SK-N-SH (cell line): Measurements from ENCODE around the gene USP17L15. TPM values are rescaled to one million over a fixed set of nuclear protein-coding genes. Genes with fewer than 3 reads are reported as not detected.
"Not testable (repeated sequence)": the region's sequence is repeated elsewhere in the genome, so short reads cannot be mapped to it uniquely, and the experiment has no call there.

Experiments
- CTCF ChIA-PET: fragments of 300-600, 350-600 bp; formaldehyde crosslinking; extraction: SDS; loops from one replicate; lab custom pipeline; 2021; lab: Yijun Ruan, JAX
- POLR2A ChIA-PET: fragments of 350-600 bp; sonication (Branson Sonifier 250); formaldehyde crosslinking; extraction: SDS; loops from one replicate; lab custom pipeline; 2020; ENCODE audit warnings: antibody characterized with exemption, inconsistent platforms; lab: Yijun Ruan, JAX
- DNase-seq: peaks from one replicate; pipeline ENCODE4 v3.0.0; 2012
- H2AFZ ChIP-seq: fragments of 200-600 bp; sonication (generic); 2 replicates; pipeline ENCODE4 v1.8.1; 2016; ENCODE audit warnings: antibody characterized with exemption, mild to moderate bottlenecking, low read depth
- H3F3A ChIP-seq: fragments of 200-600 bp; sonication (generic); replicated peaks from 2 replicates; pipeline ENCODE3; 2016; ENCODE audit warnings: antibody characterized with exemption, mild to moderate bottlenecking; ENCODE audit not compliant: insufficient read depth
- H3K27ac ChIP-seq, 2 experiments: fragments of 200-500 bp in 1 of 2; fragments of 200-600 bp in 1 of 2; sonication (Bioruptor generic) in 1 of 2; sonication (generic), shearing (Covaris generic) in 1 of 2; 2 replicates each; pipeline versions ENCODE4 v1.5.1 to v1.6.1; 2014 to 2016; ENCODE audit warnings: low read depth in 2 of 2, inconsistent platforms in 1 of 2, low read length in 1 of 2, mild to moderate bottlenecking in 1 of 2, mixed read lengths in 1 of 2
- H3K27me3 ChIP-seq: fragments of 200-600 bp; sonication (generic), shearing (Covaris generic); 2 replicates; pipeline ENCODE4 v1.6.1; 2016; ENCODE audit warnings: mixed run types; ENCODE audit not compliant: insufficient read depth
- H3K36me3 ChIP-seq, 2 experiments: fragments of 200-500 bp in 1 of 2; fragments of 200-600 bp in 1 of 2; sonication (Bioruptor generic) in 1 of 2; sonication (generic) in 1 of 2; replicated peaks in 1 of 2; 2 replicates each; pipeline versions ENCODE3 to v1.5.1; 2014 to 2016; ENCODE audit warnings: low read length in 1 of 2, mild to moderate bottlenecking in 1 of 2; ENCODE audit not compliant: insufficient read depth in 2 of 2, control insufficient read depth in 1 of 2
- H3K4me1 ChIP-seq, 2 experiments: fragments of 200-500 bp in 1 of 2; fragments of 200-600 bp in 1 of 2; sonication (Bioruptor generic) in 1 of 2; sonication (generic), shearing (Covaris generic) in 1 of 2; 2 replicates each; pipeline versions ENCODE4 v1.5.1 to v1.6.1; 2014 to 2016; ENCODE audit warnings: low read depth in 1 of 2, low read length in 1 of 2, mixed run types in 1 of 2; ENCODE audit not compliant: insufficient read depth in 2 of 2, control insufficient read depth in 1 of 2
- H3K4me2 ChIP-seq: fragments of 200-600 bp; sonication (generic), shearing (Covaris generic); 2 replicates; pipeline ENCODE4 v1.6.1; 2017; ENCODE audit warnings: mixed run types
- H3K4me3 ChIP-seq, 2 experiments: fragments of 200-500 bp in 1 of 2; fragments of 200-600 bp in 1 of 2; sonication (Bioruptor generic) in 1 of 2; sonication (generic), shearing (Covaris generic) in 1 of 2; 2 replicates each; pipeline versions ENCODE4 v1.5.1 to v1.8.1; 2014 to 2016; ENCODE audit warnings: low read depth in 2 of 2, inconsistent platforms in 1 of 2, low read length in 1 of 2, mild to moderate bottlenecking in 1 of 2, mixed read lengths in 1 of 2, moderate library complexity in 1 of 2
- H3K79me2 ChIP-seq: fragments of 200-600 bp; sonication (generic); 2 replicates; pipeline ENCODE4 v1.8.1; 2017; ENCODE audit warnings: mild to moderate bottlenecking; ENCODE audit not compliant: insufficient read depth
- H3K9ac ChIP-seq: fragments of 200-600 bp; sonication (generic); 2 replicates; pipeline ENCODE4 v1.6.1; 2017; ENCODE audit warnings: mixed run types
- H3K9me2 ChIP-seq: fragments of 200-600 bp; sonication (generic); 2 replicates; pipeline ENCODE4 v1.6.1; 2017; ENCODE audit warnings: mixed run types
- H3K9me3 ChIP-seq: fragments of 200-600 bp; sonication (generic); 2 replicates; pipeline ENCODE4 v1.6.1; 2017; ENCODE audit warnings: mixed run types, mild to moderate bottlenecking, moderate library complexity
- H4K20me1 ChIP-seq: fragments of 200-600 bp; sonication (generic); 2 replicates; pipeline ENCODE4 v1.6.1; 2017; ENCODE audit warnings: mild to moderate bottlenecking, mixed run types; ENCODE audit not compliant: insufficient read depth
- WGBS: methylation state at CpG from one replicate; pipeline ENCODE4 v1.1.6; 2017; ENCODE audit warnings: low lambda C conversion rate; 5-methylcytosine and 5-hydroxymethylcytosine counted together
- polyA plus RNA-seq, 3 experiments: library from polyadenylated mRNA; depleted of rRNA; stranded (reverse); fragments of >200 nt; gene quantifications; 2 replicates each; pipeline ENCODE4 v1.2.3, GENCODE V29; 2012

The USP17L15 gene
- polyA plus RNA-seq, 1 of the 3 experiments (the other 2 are of a cell fraction): not detected

DNA sequence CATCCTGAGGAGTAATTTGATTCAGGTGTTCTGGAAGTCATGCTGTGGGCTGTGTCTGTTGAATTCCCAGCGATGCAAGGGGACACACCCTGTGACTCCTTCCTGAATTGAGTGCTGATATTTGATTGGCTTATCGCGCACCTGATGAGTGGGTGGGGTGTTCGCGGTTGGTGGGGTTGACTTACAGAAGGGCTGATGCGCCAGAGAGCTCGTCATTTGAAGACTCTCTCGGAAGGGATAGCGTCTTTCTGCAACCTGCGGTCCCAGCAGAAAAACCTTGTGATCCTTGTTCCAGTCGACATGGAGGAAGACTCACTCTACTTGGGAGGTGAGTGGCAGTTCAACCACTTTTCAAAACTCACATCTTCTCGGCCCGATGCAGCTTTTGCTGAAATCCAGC lies 28.4 kb downstream of the USP17L15 start, which contains the start of gene USP17L21:
USP17L21 (plus strand) TSS at position 301 of the 400 bp plus-strand sequence; CDS start at position 301, 0 bp downstream.
- H3K4me3 ChIP-seq, H3K9ac ChIP-seq, H3K79me2 ChIP-seq, H3K27me3 ChIP-seq, CTCF ChIA-PET, H3K36me3 ChIP-seq, H3K9me2 ChIP-seq, POLR2A ChIA-PET, H2AFZ ChIP-seq, H4K20me1 ChIP-seq, H3K9me3 ChIP-seq, H3K27ac ChIP-seq, H3K4me1 ChIP-seq, H3K4me2 ChIP-seq, DNase-seq, H3F3A ChIP-seq: not testable (repeated sequence)
- no CpG with 5 or more reads among the region's 13 CpGs for WGBS

DNA sequence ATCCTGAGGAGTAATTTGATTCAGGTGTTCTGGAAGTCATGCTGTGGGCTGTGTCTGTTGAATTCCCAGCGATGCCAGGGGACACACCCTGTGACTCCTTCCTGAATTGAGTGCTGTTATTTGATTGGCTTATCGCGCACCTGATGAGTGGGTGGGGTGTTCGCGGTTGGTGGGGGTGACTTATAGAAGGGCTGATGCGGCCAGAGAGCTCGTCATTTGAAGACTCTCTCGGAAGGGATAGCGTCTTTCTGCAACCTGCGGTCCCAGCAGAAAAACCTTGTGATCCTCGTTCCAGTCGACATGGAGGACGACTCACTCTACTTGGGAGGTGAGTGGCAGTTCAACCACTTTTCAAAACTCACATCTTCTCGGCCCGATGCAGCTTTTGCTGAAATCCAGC lies 33.1 kb downstream of the USP17L15 start, which contains the start of gene USP17L22:
USP17L22 (plus strand) TSS at position 301 of the 400 bp plus-strand sequence; CDS start at position 301, 0 bp downstream.
- H3K27me3 ChIP-seq, H3K4me2 ChIP-seq, DNase-seq, H3K36me3 ChIP-seq, H3K4me3 ChIP-seq, H3K4me1 ChIP-seq, H3K9me3 ChIP-seq, CTCF ChIA-PET, H4K20me1 ChIP-seq, H3K9ac ChIP-seq, H3K79me2 ChIP-seq, H3K9me2 ChIP-seq, H3K27ac ChIP-seq, H3F3A ChIP-seq, H2AFZ ChIP-seq, POLR2A ChIA-PET: not testable (repeated sequence)
- WGBS: no CpG with 5 or more reads among the region's 15 CpGs

DNA sequence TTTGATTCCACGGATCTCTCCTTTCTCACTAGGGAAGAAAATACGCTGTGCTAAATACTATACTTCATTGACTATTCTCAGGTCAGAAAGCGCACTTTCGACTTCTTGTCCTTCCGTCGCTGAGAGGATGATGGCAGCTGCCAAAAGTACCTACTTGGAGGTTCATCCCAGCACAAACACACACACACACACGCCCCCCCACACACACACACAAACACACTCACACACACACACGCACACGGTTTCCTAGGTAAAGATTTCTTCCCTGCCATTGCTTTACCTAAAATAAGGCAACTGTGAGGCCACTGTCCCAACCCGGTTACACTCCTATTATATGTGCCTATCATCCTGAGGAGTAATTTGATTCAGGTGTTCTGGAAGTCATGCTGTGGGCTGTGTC lies 37.5 kb downstream of the USP17L15 start:
- H3K36me3 ChIP-seq, CTCF ChIA-PET, POLR2A ChIA-PET: not testable (repeated sequence)

More for the DNA sequence above, 37.5 kb downstream of the USP17L15 start:
- H3K4me2 ChIP-seq, DNase-seq, H2AFZ ChIP-seq, H3K27me3 ChIP-seq, H3K79me2 ChIP-seq, H4K20me1 ChIP-seq, H3K4me3 ChIP-seq, H3K4me1 ChIP-seq, H3K9me2 ChIP-seq, H3K9me3 ChIP-seq, H3K9ac ChIP-seq, H3F3A ChIP-seq, H3K27ac ChIP-seq: not testable (repeated sequence)
- 35% methylated on average over 8 of the region's 10 CpGs for WGBS

Other genes starting within 250 kb of the USP17L15 start
- not detected in 2 replicates for gene FAM90A26, start 64.0 kb upstream of the USP17L15 start, polyA plus RNA-seq (2012; rRNA removed)
- not detected in 2 replicates for gene USP17L10, start 23.7 kb upstream of the USP17L15 start, polyA plus RNA-seq (2012; rRNA removed)
- not detected in 2 replicates for gene USP17L11, start 19.0 kb upstream of the USP17L15 start, polyA plus RNA-seq (2012; rRNA removed)
- gene USP17L12, start 14.2 kb upstream of the USP17L15 start, polyA plus RNA-seq (2012; rRNA removed): not detected in 2 replicates
- not detected in 2 replicates for gene USP17L13, start 9.5 kb upstream of the USP17L15 start, polyA plus RNA-seq (2012; rRNA removed)
- not detected in 2 replicates for gene USP17L17, start 9.5 kb downstream of the USP17L15 start, polyA plus RNA-seq (2012; rRNA removed)
- not detected in 2 replicates for gene USP17L18, start 14.2 kb downstream of the USP17L15 start, polyA plus RNA-seq (2012; rRNA removed)
- gene USP17L19, start 19.0 kb downstream of the USP17L15 start, polyA plus RNA-seq (2012; rRNA removed): not detected in 2 replicates
- not detected in 2 replicates for gene USP17L20, start 23.7 kb downstream of the USP17L15 start, polyA plus RNA-seq (2012; rRNA removed)
- gene USP17L21, start 28.5 kb downstream of the USP17L15 start, polyA plus RNA-seq (2012; rRNA removed): not detected in 2 replicates
- not detected in 2 replicates for gene USP17L22, start 33.2 kb downstream of the USP17L15 start, polyA plus RNA-seq (2012; rRNA removed)
- not detected in 2 replicates for gene USP17L24, start 90.8 kb downstream of the USP17L15 start, polyA plus RNA-seq (2012; rRNA removed)
- gene USP17L25, start 95.5 kb downstream of the USP17L15 start, polyA plus RNA-seq (2012; rRNA removed): not detected in 2 replicates
- gene USP17L26, start 100.3 kb downstream of the USP17L15 start, polyA plus RNA-seq (2012; rRNA removed): not detected in 2 replicates
- not detected in 2 replicates for gene USP17L5, start 105.0 kb downstream of the USP17L15 start, polyA plus RNA-seq (2012; rRNA removed)
- gene USP17L27, start 109.8 kb downstream of the USP17L15 start, polyA plus RNA-seq (2012; rRNA removed): not detected in 2 replicates
- not detected in 2 replicates for gene USP17L28, start 114.5 kb downstream of the USP17L15 start, polyA plus RNA-seq (2012; rRNA removed)
- not detected in 2 replicates for gene USP17L29, start 119.3 kb downstream of the USP17L15 start, polyA plus RNA-seq (2012; rRNA removed)
- not detected in 2 replicates for gene USP17L30, start 128.7 kb downstream of the USP17L15 start, polyA plus RNA-seq (2012; rRNA removed)
- not detected in 2 replicates for gene DEFB131A, start 210.0 kb downstream of the USP17L15 start, polyA plus RNA-seq (2012; rRNA removed)